IgD-negative memory B cell (primary cell): ENCODE results near the gene ERLEC1. TPM values are rescaled to one million over a fixed set of nuclear protein-coding genes. Genes with fewer than 3 reads are reported as not detected.

Experiments
- H3K27ac Mint-ChIP-seq, 3 donors: one replicate each; pipeline ENCODE4 v1.8.0; 2020 to 2022; ENCODE audit warnings: mild to moderate bottlenecking in 3 of 3, mixed read lengths in 3 of 3, moderate library complexity in 1 of 3
- H3K27me3 Mint-ChIP-seq: one replicate; pipeline ENCODE4 v1.8.0; 2021; ENCODE audit warnings: mixed read lengths
- H3K36me3 Mint-ChIP-seq: one replicate; pipeline ENCODE4 v1.8.0; 2020; ENCODE audit warnings: mild to moderate bottlenecking, mixed read lengths
- H3K4me1 Mint-ChIP-seq, 3 donors: one replicate each; pipeline ENCODE4 v1.8.0; 2020 to 2022; ENCODE audit warnings: mixed read lengths in 3 of 3, mild to moderate bottlenecking in 1 of 3
- H3K4me3 Mint-ChIP-seq, 4 donors: one replicate each; pipeline ENCODE4 v1.8.0; 2020 to 2022; ENCODE audit warnings: mild to moderate bottlenecking in 4 of 4, mixed read lengths in 4 of 4, moderate library complexity in 3 of 4
- H3K9me3 Mint-ChIP-seq, 3 donors: one replicate each; pipeline ENCODE4 v1.8.0; 2020 to 2021; ENCODE audit warnings: mixed read lengths in 3 of 3, mild to moderate bottlenecking in 1 of 3
- polyA plus RNA-seq: library from polyadenylated mRNA; unstranded; fragments of 300-500 nt; fragmentation: Illumina TruSeq; gene quantifications from one replicate; pipeline ENCODE4 v1.2.3, GENCODE V29; 2021

The ERLEC1 gene
- polyA plus RNA-seq, 1 donor from 2014 or later: 23.7 TPM

- H3K27ac Mint-ChIP-seq: peak within 1 kb of the TSS; percentile 90 to 97 (median 94)
- peak within 1 kb of the TSS; percentile 90 to 98 (median 96) for H3K4me3 Mint-ChIP-seq
- no peaks in the 10 kb centered on the region for H3K27me3 Mint-ChIP-seq
- H3K36me3 Mint-ChIP-seq: peaks cover 10% of the 10 kb centered on the region
- peaks cover 15 to 29% (median 23%) of the 10 kb centered on the region in 3 donors for H3K4me1 Mint-ChIP-seq
- no peaks in the 10 kb centered on the region for H3K9me3 Mint-ChIP-seq
Observed at GRCh38 chr2:53767405-53768241, 19.2 kb upstream of the ERLEC1 start, which contains the start of gene CHAC2. CHAC2 (plus strand) TSS chr2:53767804; CDS start chr2:53767887, 83 bp downstream.

GRCh38 chr2:53768242-53768542 lies 18.7 kb upstream of the ERLEC1 start:
- no peaks in the 10 kb centered on the region for H3K9me3 Mint-ChIP-seq
- peak overlapping the region; percentile 90 to 98 (median 96) for H3K4me3 Mint-ChIP-seq
- peak overlapping the region; percentile 90 to 97 (median 94) for H3K27ac Mint-ChIP-seq
- H3K4me1 Mint-ChIP-seq: peaks cover 15 to 29% (median 23%) of the 10 kb centered on the region in 3 donors
- H3K36me3 Mint-ChIP-seq: peaks cover 10% of the 10 kb centered on the region
- H3K27me3 Mint-ChIP-seq: no peaks in the 10 kb centered on the region

GRCh38 chr2:53769318-53769945 lies 17.4 kb upstream of the ERLEC1 start:
- Mint-ChIP-seq H3K9me3 (no peaks in the 10 kb centered on the region), H3K27ac (peak overlapping the region in 2 of 3 donors; percentile 27 to 50), H3K4me1 (peaks cover 15 to 32% (median 28%) of the 10 kb centered on the region in 3 donors), H3K36me3 (peaks cover 6% of the 10 kb centered on the region), H3K4me3 (peak overlapping the region in 3 of 4 donors; percentile 27 to 96 (median 51)), H3K27me3 (no peaks in the 10 kb centered on the region)

GRCh38 chr2:53770264-53770663 lies 16.6 kb upstream of the ERLEC1 start:
- Mint-ChIP-seq H3K27me3 (no peaks in the 10 kb centered on the region), H3K4me3 (peak overlapping the region in 2 of 4 donors; percentile 28 to 51), H3K27ac (peak overlapping the region in 2 of 3 donors; percentile 48 to 50), H3K4me1 (peaks cover 14 to 32% (median 28%) of the 10 kb centered on the region in 3 donors), H3K36me3 (peaks cover 6% of the 10 kb centered on the region), H3K9me3 (no peaks in the 10 kb centered on the region)

- Mint-ChIP-seq H3K27ac (peak overlapping the region in 2 of 3 donors; percentile 4 to 33), H3K27me3 (no peaks in the 10 kb centered on the region), H3K4me1 (peaks cover 9 to 22% (median 19%) of the 10 kb centered on the region in 3 donors), H3K36me3 (peaks cover 3% of the 10 kb centered on the region), H3K4me3 (no peak overlapping the region), H3K9me3 (no peaks in the 10 kb centered on the region)
Observed at GRCh38 chr2:53777134-53777533, 9.7 kb upstream of the ERLEC1 start.

- H3K36me3 Mint-ChIP-seq: no peaks in the 10 kb centered on the region
- peaks cover 14 to 26% (median 25%) of the 10 kb centered on the region in 3 donors for H3K4me1 Mint-ChIP-seq
- no peaks in the 10 kb centered on the region for H3K27me3 Mint-ChIP-seq
- no peak overlapping the region for H3K27ac Mint-ChIP-seq
- no peaks in the 10 kb centered on the region for H3K9me3 Mint-ChIP-seq
- H3K4me3 Mint-ChIP-seq: no peak overlapping the region
Observed at GRCh38 chr2:53778536-53779162, 8.2 kb upstream of the ERLEC1 start.

GRCh38 chr2:53780056-53780455 lies 6.8 kb upstream of the ERLEC1 start:
- no peaks in the 10 kb centered on the region for H3K36me3 Mint-ChIP-seq
- peaks cover 22 to 34% (median 33%) of the 10 kb centered on the region in 3 donors for H3K4me1 Mint-ChIP-seq
- H3K4me3 Mint-ChIP-seq: peak overlapping the region in 1 of 4 donors; percentile 75
- H3K27ac Mint-ChIP-seq: no peak overlapping the region
- H3K9me3 Mint-ChIP-seq: no peaks in the 10 kb centered on the region
- H3K27me3 Mint-ChIP-seq: no peaks in the 10 kb centered on the region

GRCh38 chr2:53782676-53783075 lies 4.2 kb upstream of the ERLEC1 start:
- peak overlapping the region in 1 of 3 donors; percentile 80 for H3K27ac Mint-ChIP-seq
- H3K4me1 Mint-ChIP-seq: peaks cover 24 to 39% (median 36%) of the 10 kb centered on the region in 3 donors
- H3K36me3 Mint-ChIP-seq: no peaks in the 10 kb centered on the region
- peak overlapping the region in 1 of 4 donors; percentile 52 for H3K4me3 Mint-ChIP-seq
- no peaks in the 10 kb centered on the region for H3K9me3 Mint-ChIP-seq
- no peaks in the 10 kb centered on the region for H3K27me3 Mint-ChIP-seq

GRCh38 chr2:53784436-53784835 lies 2.4 kb upstream of the ERLEC1 start:
- H3K4me3 Mint-ChIP-seq: peak overlapping the region; percentile 25 to 96 (median 40)
- H3K9me3 Mint-ChIP-seq: no peaks in the 10 kb centered on the region
- peak overlapping the region; percentile 21 to 90 (median 84) for H3K27ac Mint-ChIP-seq
- peaks cover 31 to 44% (median 40%) of the 10 kb centered on the region in 3 donors for H3K4me1 Mint-ChIP-seq
- H3K36me3 Mint-ChIP-seq: no peaks in the 10 kb centered on the region
- H3K27me3 Mint-ChIP-seq: no peaks in the 10 kb centered on the region

GRCh38 chr2:53785366-53785765 lies 1.5 kb upstream of the ERLEC1 start:
- H3K9me3 Mint-ChIP-seq: no peaks in the 10 kb centered on the region
- H3K27me3 Mint-ChIP-seq: no peaks in the 10 kb centered on the region
- H3K36me3 Mint-ChIP-seq: no peaks in the 10 kb centered on the region
- H3K27ac Mint-ChIP-seq: peak overlapping the region; percentile 21 to 90 (median 39)
- H3K4me3 Mint-ChIP-seq: peak overlapping the region; percentile 96 to 98 (median 96)
- peaks cover 32 to 44% (median 35%) of the 10 kb centered on the region in 3 donors for H3K4me1 Mint-ChIP-seq

GRCh38 chr2:53786352-53786704 lies 516 bp upstream of the ERLEC1 start:
- H3K4me3 Mint-ChIP-seq: peak overlapping the region; percentile 96 to 98 (median 96)
- H3K4me1 Mint-ChIP-seq: peaks cover 39 to 46% (median 43%) of the 10 kb centered on the region in 3 donors
- H3K36me3 Mint-ChIP-seq: no peaks in the 10 kb centered on the region
- H3K27ac Mint-ChIP-seq: peak overlapping the region; percentile 90 to 98 (median 96)
- H3K9me3 Mint-ChIP-seq: no peaks in the 10 kb centered on the region
- no peaks in the 10 kb centered on the region for H3K27me3 Mint-ChIP-seq

- Mint-ChIP-seq H3K27ac (peak overlapping the region; percentile 90 to 98 (median 96)), H3K9me3 (no peaks in the 10 kb centered on the region), H3K4me3 (peak overlapping the region; percentile 96 to 98 (median 96))
Observed at GRCh38 chr2:53787614-53788289, 908 bp downstream of the ERLEC1 start.

GRCh38 chr2:53793261-53793660 lies 6.4 kb downstream of the ERLEC1 start:
- no peak overlapping the region for H3K27ac Mint-ChIP-seq
- H3K36me3 Mint-ChIP-seq: peaks cover 4% of the 10 kb centered on the region
- no peaks in the 10 kb centered on the region for H3K27me3 Mint-ChIP-seq

More at GRCh38 chr2:53787614-53788289, 908 bp downstream of the ERLEC1 start:
- H3K4me1 Mint-ChIP-seq: peaks cover 39 to 46% (median 43%) of the 10 kb centered on the region in 3 donors
- no peaks in the 10 kb centered on the region for H3K36me3 Mint-ChIP-seq
- no peaks in the 10 kb centered on the region for H3K27me3 Mint-ChIP-seq

GRCh38 chr2:53793821-53794220 lies 7.0 kb downstream of the ERLEC1 start:
- H3K4me1 Mint-ChIP-seq: peaks cover 8 to 10% (median 10%) of the 10 kb centered on the region in 3 donors
- peaks cover 4% of the 10 kb centered on the region for H3K36me3 Mint-ChIP-seq
- no peak overlapping the region for H3K27ac Mint-ChIP-seq
- H3K4me3 Mint-ChIP-seq: no peak overlapping the region
- no peaks in the 10 kb centered on the region for H3K9me3 Mint-ChIP-seq
- no peaks in the 10 kb centered on the region for H3K27me3 Mint-ChIP-seq

More at GRCh38 chr2:53793261-53793660, 6.4 kb downstream of the ERLEC1 start:
- Mint-ChIP-seq H3K4me1 (peaks cover 14 to 15% (median 14%) of the 10 kb centered on the region in 3 donors), H3K9me3 (no peaks in the 10 kb centered on the region), H3K4me3 (no peak overlapping the region)
